Measurements from ENCODE around the gene STK38.

Gene STK38

DNA sequence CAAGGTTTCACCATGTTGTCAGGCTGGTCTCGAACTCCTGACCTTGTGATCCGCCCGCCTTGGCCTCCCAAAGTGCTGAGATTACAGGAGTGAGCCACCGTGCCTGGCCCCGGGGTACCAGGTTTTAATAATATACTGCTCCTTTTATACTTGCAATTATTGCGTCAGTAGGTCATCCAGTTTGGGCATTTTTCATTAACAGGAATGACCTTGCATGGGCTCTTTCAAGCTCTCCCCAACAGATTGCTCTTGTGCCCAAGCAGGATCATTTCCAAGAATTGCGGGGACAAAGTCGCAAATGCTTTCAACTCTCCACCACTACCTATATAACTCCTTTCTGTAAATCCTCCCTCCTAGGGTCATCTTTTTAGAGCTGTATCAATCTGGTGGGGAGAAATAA lies 23.8 kb downstream of the STK38 start:
- no peak for DNase-seq (ENCODE audit: low read depth, low spot score)

GRCh38 chr6:36519352-36519751 lies 27.9 kb downstream of the STK38 start:
- no peak for DNase-seq (ENCODE audit: low read depth, low spot score)

GRCh38 chr6:36517408-36517807 lies 29.9 kb downstream of the STK38 start:
- no peak for DNase-seq (ENCODE audit: low read depth, low spot score)

- no peak for DNase-seq (ENCODE audit: low read depth, low spot score)
Measured at GRCh38 chr6:36516988-36517387, 30.3 kb downstream of the STK38 start.

DNA sequence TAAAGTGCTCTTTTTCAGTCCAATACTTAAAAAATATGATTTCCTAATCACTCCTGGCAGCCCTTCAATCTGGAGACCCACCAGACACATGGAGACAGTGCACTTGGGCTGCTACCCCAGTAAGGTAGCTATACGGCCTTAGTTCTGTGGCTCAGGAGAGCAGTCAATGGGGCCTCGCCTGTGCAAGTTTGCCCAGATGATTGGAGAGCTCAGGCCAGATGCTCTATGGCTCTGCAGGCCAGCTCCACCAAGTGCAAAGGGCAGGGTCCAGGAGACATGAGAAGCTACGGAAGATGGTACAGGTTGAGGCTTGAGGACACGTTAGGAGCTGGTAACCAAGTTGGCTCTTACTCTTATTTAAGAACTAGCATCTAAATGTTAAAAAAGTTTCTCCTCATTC lies 30.7 kb downstream of the STK38 start:
- no peak for DNase-seq (ENCODE audit: low read depth, low spot score)

GRCh38 chr6:36515844-36516243 lies 31.4 kb downstream of the STK38 start:
- no peak for DNase-seq (ENCODE audit: low read depth, low spot score)

- DNase-seq (ENCODE audit: low read depth, low spot score), result no peak
Measured at GRCh38 chr6:36514554-36515456, 32.5 kb downstream of the STK38 start.

GRCh38 chr6:36510365-36510764 lies 36.9 kb downstream of the STK38 start:
- DNase-seq (ENCODE audit: low read depth, low spot score), result no peak

DNA sequence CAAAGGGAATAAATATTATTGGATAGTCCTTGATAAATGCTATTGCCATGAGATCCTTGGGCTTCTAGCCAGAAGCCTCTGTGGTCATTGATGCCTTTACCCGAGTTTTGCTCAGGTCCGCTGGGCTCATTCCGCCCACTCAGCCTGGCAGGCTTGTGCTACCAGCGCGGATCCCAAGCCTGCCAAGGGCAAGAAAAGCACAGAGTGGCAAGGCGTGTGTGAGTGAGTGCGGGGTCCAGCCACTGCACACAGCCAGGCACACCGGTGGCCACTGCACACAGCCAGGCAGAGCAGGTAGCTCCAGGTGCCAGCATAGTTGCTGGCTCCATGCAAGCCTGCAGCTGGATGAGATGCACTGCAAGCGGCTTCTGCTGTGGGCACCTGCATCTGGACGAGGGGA lies 38.7 kb downstream of the STK38 start:
- no peak for DNase-seq (ENCODE audit: low read depth, low spot score)

- no peak for DNase-seq (ENCODE audit: low read depth, low spot score)
Measured at GRCh38 chr6:36506611-36507010, 40.7 kb downstream of the STK38 start.

GRCh38 chr6:36505744-36506534 lies 41.3 kb downstream of the STK38 start:
- no peak for DNase-seq (ENCODE audit: low read depth, low spot score)

DNA sequence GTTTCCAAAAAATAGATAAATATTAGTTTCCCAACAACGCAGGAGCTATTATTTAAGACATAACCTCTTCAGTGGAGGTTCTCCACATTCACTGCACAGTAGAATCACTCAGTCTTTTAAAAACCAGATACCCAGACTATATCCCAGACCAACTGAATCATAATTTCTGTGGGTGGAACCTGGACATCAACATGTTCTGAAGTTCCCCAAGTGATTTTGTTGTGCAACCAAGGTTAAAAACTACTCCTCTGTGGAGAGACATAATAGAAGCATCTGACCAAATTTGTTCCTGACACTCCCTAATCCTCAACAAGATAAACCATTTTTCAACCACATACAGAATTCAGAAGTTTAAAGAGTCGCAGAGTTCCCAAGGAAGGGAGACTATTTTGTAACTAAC lies 42.3 kb downstream of the STK38 start:
- DNase-seq (ENCODE audit: low read depth, low spot score), result no peak

DNA sequence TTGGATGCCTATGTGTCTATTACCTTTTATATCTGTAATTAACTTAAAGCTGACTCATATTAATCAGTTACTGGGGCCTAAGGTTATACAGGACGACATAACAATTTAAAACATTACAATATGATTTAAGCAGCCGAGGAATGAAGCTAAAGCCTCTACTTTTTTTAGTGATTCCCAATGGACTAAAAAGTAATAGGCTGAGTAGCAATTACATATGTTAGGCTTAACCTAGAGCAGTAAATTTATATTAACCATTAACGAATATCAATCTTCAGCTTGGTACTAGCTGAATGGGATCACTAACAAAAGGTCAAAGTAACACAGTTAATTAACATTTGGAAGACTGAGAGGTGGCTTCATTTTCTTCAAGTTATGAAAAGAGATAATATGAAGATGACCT lies 43.1 kb downstream of the STK38 start:
- DNase-seq (ENCODE audit: low read depth, low spot score), result no peak

DNA sequence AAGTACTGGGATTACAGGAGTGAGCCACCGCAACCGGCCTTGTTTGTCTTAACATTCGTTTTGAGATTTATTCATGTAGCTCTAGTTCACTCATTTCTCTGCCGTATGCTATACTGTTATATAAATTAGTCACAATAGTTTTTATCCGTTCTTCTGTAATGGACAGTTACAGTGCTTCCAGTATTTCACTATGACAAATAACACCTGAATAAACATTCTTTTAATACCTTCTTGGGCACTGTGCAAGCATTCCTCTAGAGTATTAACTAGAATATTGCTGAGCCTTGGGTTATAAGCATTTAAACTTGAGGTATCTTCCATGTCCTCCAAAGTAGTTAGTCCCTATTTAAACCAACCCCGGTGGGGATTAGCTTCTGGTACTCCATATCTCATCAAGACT lies 45.6 kb downstream of the STK38 start:
- DNase-seq (ENCODE audit: low read depth, low spot score), result no peak

GRCh38 chr6:36499918-36500317 lies 47.4 kb downstream of the STK38 start:
- no peak for DNase-seq (ENCODE audit: low read depth, low spot score)

- no peak for DNase-seq (ENCODE audit: low read depth, low spot score)
Measured at GRCh38 chr6:36495086-36495485, 52.2 kb downstream of the STK38 start.

DNA sequence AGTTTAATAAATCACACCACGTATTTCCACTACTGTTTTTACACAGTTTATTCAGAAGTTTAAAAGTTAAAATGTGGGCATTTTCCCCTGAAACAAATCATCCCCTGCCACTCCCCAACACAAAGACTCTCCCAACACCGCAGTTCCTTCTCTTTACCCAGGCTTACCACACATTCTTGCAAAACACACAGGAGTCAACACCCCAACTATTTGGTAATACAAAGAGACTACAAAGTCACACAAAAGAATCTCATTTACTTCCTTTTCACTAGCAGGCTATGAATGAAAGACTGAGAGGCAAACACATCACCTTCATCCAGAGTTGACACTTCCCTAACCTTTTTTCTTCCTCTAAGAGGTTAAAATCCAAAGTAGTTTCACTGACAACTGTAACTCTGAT lies 53.4 kb downstream of the STK38 start:
- no peak for DNase-seq (ENCODE audit: low read depth, low spot score)

- no peak for DNase-seq (ENCODE audit: low read depth, low spot score)
Measured at GRCh38 chr6:36493319-36493718, 54.0 kb downstream of the STK38 start.

GRCh38 chr6:36492621-36493020 lies 54.7 kb downstream of the STK38 start:
- no peak for DNase-seq (ENCODE audit: low read depth, low spot score)

- no peak for DNase-seq (ENCODE audit: low read depth, low spot score)
Measured at GRCh38 chr6:36492092-36492491, 55.2 kb downstream of the STK38 start.

GRCh38 chr6:36491378-36491965 lies 55.8 kb downstream of the STK38 start:
- no peak for DNase-seq (ENCODE audit: low read depth, low spot score)

GRCh38 chr6:36489426-36489825 lies 57.9 kb downstream of the STK38 start:
- no peak for DNase-seq (ENCODE audit: low read depth, low spot score)

DNA sequence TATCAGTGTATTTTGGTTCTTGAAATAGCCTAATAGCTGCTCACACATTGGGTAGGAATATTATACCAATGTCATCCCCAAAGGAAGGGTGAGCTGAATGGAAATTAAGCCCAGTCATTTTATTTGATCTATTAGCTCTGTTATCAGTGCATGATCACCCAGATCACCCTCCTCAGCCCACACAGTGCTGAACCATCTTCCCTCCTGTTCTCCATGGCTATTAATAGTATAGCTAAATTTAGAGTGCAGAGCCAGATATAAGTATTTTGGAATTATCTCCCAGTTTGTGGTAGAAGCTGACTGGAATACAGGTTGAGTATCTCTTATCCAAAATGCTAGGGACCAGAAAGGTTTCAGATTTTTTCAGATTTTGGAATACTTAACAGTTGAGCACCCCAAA lies 59.1 kb downstream of the STK38 start:
- DNase-seq (ENCODE audit: low read depth, low spot score), result no peak

All from activated CD4-positive, CD25-positive, alpha-beta regulatory T cell treated with anti-CD3 and anti-CD28 coated beads, Interleukin-2, amount 50 U/mL, for 16 hours (primary cell).